HS-27A (cell line): ENCODE measurements around the gene FGFR2.

Experiments
- DNase-seq: peaks from one replicate; pipeline ENCODE4 v3.0.0-alpha.2; 2012; ENCODE audit warnings: low read depth, missing footprints

Gene FGFR2

GRCh38 chr10:121553511-121554264, 44.6 kb downstream of the FGFR2 start:
- DNase-seq: no peak

GRCh38 chr10:121552746-121553145, 45.5 kb downstream of the FGFR2 start:
- DNase-seq: no peak

GRCh38 chr10:121551210-121551885, 46.9 kb downstream of the FGFR2 start:
- no peak for DNase-seq

DNA sequence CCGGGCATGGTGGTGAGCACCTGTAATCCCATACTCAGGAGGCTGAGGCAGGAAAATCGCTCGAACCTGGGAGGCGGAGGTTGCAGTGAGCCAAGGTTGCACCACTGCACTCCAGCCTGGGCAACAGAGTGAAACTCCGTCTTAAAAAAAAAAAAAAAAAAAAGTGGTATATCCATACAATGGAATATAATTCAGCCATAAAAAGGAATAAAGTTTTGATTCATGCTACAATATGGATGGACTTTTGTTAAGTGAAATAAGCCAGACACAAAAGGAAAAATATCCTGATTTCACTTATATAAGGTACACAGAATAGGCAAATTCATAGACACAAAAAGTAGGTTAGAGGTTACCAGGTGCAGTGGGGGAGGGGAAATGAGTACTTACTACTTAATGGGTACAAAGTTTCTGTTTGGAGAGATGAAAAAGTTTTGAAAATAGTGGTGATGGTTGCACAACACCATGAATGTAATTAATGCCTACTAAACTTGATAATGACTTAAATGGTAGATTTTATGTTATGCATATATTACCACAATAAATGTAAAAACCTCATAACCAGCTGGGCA, 53.9 kb downstream of the FGFR2 start:
- no peak for DNase-seq

DNA sequence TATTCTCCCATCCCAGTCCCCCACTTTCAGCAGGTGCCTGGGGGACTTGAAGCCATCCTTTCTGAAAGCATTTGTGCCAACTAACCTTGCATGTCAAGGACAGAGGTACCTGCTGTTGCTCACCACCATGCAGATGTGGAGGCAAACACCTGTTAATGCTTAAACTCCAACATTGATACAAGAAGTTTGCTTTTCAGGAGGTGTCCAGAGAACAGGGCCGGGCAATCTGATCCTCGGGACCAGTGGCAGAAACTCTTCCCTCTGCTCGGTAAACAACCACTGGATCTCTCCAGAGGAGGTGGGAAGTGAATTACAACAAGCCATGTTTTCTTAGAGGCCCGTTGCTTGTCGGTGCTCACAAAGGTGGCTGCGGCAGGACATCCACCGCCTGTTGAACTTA, 54.7 kb downstream of the FGFR2 start:
- no peak for DNase-seq

DNA sequence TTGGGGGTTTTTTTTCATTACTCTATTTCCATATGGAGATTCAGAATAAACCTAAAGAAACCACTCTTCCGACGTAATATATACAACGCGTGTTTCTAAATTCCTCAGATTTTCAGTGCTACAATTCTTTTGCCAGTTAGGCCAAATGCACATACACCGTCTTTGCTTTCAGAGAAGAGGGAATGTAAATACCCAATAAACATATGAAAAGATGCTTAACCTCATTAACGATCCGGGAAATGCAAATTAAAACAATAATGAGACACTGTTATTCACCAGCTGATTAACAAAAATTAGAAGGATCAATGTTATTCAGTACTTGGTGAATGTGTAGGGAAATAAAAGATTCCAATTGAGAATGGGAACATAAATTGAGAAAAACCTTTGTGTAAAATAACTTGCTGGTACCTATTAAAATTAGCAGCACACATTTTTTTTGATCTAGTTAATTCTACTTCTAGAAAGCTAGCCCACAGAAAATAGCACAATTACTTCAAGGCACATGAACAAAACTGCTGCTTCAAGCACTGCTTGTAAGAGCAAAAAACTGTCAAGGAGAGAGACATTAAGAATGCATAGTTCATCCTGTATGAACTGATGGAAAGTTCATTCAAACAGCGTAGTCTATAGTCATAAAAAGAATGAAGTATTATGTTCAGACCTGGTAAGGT, 56.7 kb downstream of the FGFR2 start:
- no peak for DNase-seq

DNA sequence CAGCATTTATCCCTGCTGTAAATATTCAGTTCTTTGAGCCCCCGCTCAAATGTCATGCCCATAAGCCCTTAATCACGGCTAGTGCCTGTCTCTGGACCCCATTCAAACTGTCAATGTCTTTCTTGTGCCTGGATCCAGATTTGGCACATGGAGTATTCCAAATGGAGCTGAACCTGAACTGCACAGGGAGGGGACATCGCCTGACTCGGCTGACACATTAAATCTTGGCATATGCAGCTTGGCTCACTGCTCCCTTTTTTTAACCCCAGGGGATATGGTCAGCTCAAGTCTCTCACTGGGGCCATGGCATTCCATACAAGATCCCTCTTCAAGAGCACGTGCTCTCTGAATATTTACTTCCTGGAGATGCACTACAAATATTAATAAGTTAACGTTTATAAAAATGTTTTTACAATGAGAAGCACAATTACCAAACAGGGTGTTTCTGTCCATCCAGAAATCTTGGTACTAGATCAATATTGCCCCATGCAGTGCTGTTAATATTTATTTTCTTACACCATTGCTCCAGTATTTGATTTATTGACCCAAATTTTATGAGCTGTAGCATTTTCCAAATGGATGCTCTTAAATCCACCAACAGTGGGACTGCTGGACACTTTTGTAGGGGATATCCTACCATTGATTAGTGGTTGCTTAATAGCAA, 57.4 kb downstream of the FGFR2 start:
- no peak for DNase-seq

DNA sequence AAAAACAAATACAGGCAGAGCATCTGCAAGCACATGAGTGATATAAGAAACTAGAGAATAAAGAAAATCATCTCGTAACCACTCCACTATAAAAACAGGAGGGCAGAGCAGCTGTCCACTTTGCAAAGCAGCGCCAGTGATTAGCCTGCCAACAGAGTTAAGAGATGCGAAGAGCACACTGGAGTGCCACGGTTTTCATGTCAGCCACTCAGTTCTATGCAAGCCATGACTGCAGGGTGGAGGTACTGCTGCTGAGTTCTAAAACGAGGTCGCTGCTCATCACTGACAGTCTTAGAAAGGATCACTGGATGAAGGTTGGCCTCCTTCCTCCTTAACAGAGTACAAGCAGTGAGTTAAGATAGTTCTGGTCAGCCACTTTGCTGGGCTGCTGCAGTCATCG, 58.5 kb downstream of the FGFR2 start:
- no peak for DNase-seq

- DNase-seq: no peak
These were observed 61.8 kb downstream of the FGFR2 start for GRCh38 chr10:121536310-121536913.

DNA sequence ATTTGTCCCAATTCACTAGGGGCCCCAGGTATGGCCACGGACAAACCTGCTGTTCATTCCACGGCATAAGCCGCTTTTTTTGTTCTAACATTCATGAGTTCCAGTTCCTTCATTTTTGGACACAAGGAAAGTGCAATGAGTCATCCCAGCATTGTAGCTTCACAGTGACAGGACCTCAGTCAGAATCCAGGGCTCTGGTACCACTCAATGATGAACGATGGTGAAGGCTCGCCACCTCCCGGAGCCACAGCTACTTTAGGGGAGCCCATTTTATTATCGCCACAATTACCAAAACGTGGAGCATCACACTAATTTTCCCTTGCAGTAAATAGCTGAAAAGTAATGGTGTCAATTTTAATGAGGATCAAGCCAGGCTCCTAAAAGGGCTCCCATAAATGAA, 62.9 kb downstream of the FGFR2 start:
- DNase-seq: no peak

GRCh38 chr10:121532292-121532864, 65.9 kb downstream of the FGFR2 start:
- DNase-seq: no peak

GRCh38 chr10:121531830-121532178, 66.4 kb downstream of the FGFR2 start:
- no peak for DNase-seq

DNA sequence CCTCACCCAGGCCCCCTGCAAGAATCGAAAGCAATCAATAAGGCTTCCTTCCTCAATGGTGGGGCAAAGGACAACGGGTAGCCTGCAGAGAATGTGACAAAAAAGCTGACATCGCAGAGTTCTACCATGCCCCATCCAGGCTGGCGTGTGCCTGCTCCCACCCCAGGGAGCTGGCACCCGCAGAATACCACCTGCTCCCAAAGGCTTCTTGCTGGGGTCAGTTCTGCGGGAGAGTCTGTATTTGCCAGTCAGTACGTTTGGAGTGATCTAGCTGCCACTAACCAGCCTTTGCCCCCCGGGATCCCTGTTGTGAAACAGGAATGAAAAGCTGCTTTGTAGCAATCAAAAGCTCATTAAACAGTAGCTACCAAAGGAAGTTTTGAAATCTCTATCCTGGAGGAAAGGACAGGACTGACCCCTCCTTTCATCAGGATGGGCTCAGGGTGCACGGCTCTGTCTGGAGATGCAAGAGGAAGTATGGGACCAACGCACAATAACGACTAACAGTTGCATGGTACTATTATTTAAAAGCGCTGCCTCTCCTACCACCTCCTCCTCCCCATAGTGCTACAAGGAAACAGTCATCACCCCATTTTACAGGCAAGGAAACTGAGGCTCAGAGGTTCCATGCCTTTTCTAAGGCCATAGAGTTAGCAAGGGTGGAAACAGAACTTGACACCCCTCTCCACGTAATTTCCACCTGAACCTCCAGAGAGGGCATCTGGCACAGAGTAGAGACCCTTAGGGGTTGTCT, 67.0 kb downstream of the FGFR2 start:
- DNase-seq: no peak

GRCh38 chr10:121530481-121531075, 67.7 kb downstream of the FGFR2 start:
- no peak for DNase-seq

GRCh38 chr10:121527690-121528089, 70.6 kb downstream of the FGFR2 start:
- no peak for DNase-seq

- DNase-seq: no peak
These were observed 71.4 kb downstream of the FGFR2 start for GRCh38 chr10:121526801-121527221.

DNA sequence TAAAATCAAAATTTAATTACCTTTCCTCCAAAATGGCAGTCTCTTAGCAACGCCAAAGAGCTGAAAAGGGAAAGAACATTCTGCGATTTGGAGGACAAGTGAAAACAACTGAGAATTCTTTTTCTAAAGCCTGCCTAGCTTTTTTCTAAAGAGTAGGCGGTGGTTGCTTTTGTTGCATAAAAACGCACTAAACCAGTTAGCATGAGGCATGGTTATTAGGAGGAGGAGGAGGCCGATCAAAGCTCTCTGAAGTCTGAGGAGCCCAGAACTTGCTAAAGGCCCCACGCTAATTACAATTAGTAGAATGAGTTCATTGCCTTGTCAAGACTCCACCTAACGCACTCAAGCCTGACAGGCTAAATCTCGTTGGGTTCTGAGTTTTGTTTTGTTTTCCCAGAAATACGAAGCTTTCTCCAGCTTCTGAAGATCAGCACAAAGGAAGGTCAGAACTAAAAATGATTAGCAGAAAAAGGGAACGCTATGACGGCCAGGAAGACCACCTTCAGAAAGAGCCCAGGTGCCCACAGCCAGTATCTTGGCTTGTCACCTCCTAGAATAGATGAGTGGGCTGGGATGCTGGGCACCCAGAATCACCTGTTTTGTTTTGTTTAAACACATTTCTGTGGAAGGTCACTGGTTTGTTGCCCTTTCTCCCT, 72.0 kb downstream of the FGFR2 start:
- no peak for DNase-seq

DNA sequence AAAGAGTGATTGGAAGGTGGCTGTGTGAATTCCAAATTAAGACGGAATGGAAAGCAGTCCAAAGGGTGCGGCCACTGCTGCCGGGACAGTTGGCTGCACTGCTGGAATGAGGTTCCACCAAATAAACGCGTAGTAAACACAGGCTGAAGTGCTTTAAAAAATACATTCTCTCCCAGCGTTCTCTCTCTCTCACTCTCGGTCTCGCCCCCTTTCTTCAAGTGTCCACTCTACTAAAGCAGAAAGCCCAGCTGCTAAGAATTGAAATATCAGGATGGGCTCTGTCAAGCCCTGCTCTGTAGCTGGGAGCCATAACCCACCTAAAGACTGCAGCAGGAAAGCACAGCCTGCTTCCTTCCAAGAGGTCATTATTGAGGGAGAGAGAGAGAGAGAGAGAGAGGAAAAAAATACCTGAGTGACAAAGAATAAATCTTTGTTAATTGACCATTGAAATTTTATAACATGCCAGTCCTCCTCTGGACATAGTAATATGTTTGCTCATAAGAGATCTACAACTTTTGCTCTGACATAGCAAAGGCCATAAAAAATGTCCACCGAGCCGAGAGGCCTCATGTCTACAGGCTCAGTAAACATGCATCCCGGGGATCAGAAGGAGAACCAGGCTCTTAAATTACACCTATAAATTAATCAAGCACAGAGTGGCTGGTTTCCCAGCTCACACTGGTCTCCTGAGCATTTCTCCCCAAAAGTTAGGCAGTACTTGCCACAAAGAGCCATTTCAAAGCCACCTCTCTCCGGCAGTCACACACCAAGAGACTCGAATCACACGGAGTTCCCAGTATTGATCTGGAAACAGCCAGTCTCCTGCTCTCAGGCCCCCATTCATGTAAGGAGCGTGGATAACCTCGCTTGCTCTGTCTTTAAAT, 72.8 kb downstream of the FGFR2 start:
- DNase-seq: no peak
